NT2/D1 (cell line): ENCODE data around the gene DPEP1.

ENCODE experiments used
- SUZ12 ChIP-seq: IDR thresholded peaks from 2 replicates; pipeline ENCODE4 v1.6.1; 2011; ENCODE audit not compliant: insufficient read length, insufficient read depth; ENCODE audit errors: extremely low read depth
- YY1 ChIP-seq: IDR thresholded peaks from 2 replicates; pipeline ENCODE4 v1.6.1; 2011; ENCODE audit not compliant: insufficient read length, insufficient read depth
- ZNF274 ChIP-seq: IDR thresholded peaks from 2 replicates; pipeline ENCODE4 v1.6.1; 2011; ENCODE audit warnings: mild to moderate bottlenecking, low read depth, low read length

DNA sequence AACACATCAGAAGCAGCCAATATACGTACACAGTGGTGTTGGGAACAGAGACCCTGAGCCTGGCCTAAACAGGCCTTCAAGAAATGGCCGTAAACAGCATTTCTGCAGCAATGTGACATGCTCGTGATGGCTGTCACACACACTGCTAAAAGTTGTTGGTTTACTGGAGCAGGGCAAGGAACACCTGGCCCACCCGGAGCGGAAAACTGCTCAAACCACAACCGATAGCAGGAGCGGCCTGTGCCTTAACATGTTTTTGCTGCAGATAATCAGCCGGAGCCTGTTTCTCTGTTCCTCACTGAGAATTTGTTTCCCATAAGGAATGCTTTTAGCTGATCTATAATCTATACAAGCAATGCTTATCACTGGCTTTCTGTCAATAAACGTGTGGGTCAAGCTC is 6.0 kb upstream of the DPEP1 start:
- TF ChIP-seq YY1 (no peak), ZNF274 (no peak), SUZ12 (no peak)
